K562 (cell line): ENCODE results near the gene OR10H5. TPM values are rescaled to one million over a fixed set of nuclear protein-coding genes. Genes with fewer than 3 reads are reported as not detected.
A peak's percentile ranks its signal among the peaks of the same experiment; 100 is the strongest.

ENCODE experiments used
- ATF1 ChIP-seq, 2 experiments: fragments of 450-650 bp in 1 of 2; IDR thresholded peaks; 2 replicates each; pipeline ENCODE4 v1.6.1; 2016; ENCODE audit warnings: missing compliant biosample characterization in 1 of 2, missing genetic modification characterization in 1 of 2
- CREB1 ChIP-seq, 2 experiments: sonication (generic) in 1 of 2; formaldehyde crosslinking in 1 of 2; IDR thresholded peaks; 2 replicates each; pipeline versions ENCODE4 v1.6.1 to v1.8.0; 2012 to 2022; ENCODE audit warnings: inconsistent platforms in 1 of 2, mild to moderate bottlenecking in 1 of 2, missing genetic modification reagents in 1 of 2, moderate library complexity in 1 of 2
- DNMT1 ChIP-seq: fragments of 450-650 bp; IDR thresholded peaks from 2 replicates; pipeline ENCODE4 v1.6.1; 2016; ENCODE audit warnings: antibody characterized with exemption, mild to moderate bottlenecking
- EP400 ChIP-seq: fragments of 450-650 bp; IDR thresholded peaks from 2 replicates; pipeline ENCODE4 v1.6.1; 2017; ENCODE audit warnings: antibody characterized with exemption, mild to moderate bottlenecking, moderate library complexity
- GATAD2B ChIP-seq: fragments of 450-650 bp; IDR thresholded peaks from 2 replicates; pipeline ENCODE4 v1.6.1; 2017; ENCODE audit warnings: mild to moderate bottlenecking, borderline replicate concordance
- HMGN3 ChIP-seq: IDR thresholded peaks from 2 replicates; pipeline ENCODE4 v1.6.1; 2011; ENCODE audit warnings: borderline replicate concordance, low read depth, mild to moderate bottlenecking, mixed read lengths, low read length; ENCODE audit not compliant: insufficient read length; ENCODE audit errors: extremely low read depth
- OTX1 ChIP-seq: fragments of 450-650 bp; formaldehyde crosslinking; IDR thresholded peaks from 2 replicates; pipeline ENCODE4 v1.4.0; 2022; ENCODE audit warnings: mild to moderate bottlenecking
- POLR2AphosphoS2 ChIP-seq: IDR thresholded peaks from 2 replicates; pipeline ENCODE4 v1.6.1; 2012; ENCODE audit warnings: low read length, improper control_type of control experiment
- TOE1 ChIP-seq, 2 experiments: fragments of 450-650 bp in 1 of 2; sonication (generic) in 1 of 2; formaldehyde crosslinking in 1 of 2; IDR thresholded peaks; 2 replicates each; pipeline versions ENCODE4 v1.7.1 to v1.8.0; 2016 to 2022; ENCODE audit warnings: borderline replicate concordance in 2 of 2, mild to moderate bottlenecking in 2 of 2, antibody characterized with exemption in 1 of 2, inconsistent platforms in 1 of 2, low read depth in 1 of 2, missing genetic modification reagents in 1 of 2, moderate library complexity in 1 of 2
- polyA plus RNA-seq, 8 experiments: library from polyadenylated mRNA; depleted of rRNA in 4 of 8; stranded (reverse) in 5 of 8; unstranded in 3 of 8; fragments of >200 nt; fragmentation: Nextera tagmentation in 2 of 8; fragmentation: Illumina TruSeq in 1 of 8; extraction: Ambion mirVana in 2 of 8; extraction: Trizol in 1 of 8; gene quantifications; 2 replicates each; pipeline versions ENCODE4 v1.2.1 to v1.2.3, GENCODE V29; 2011 to 2014; ENCODE audit warnings: inconsistent platforms in 1 of 8, missing spikeins in 1 of 8
- total RNA-seq, 7 experiments: library from RNA; depleted of rRNA in 6 of 7; stranded (reverse); fragments of >200 nt in 6 of 7; fragmentation: Illumina TruSeq in 2 of 7; extraction: Trizol in 2 of 7; gene quantifications; 2 replicates each; pipeline versions ENCODE4 v1.2.1 to v1.2.3, GENCODE V29; 2011 to 2021; ENCODE audit warnings: low replicate concordance in 1 of 7
- TF ChIP-seq, protein P1 (sequence below): sonication (generic); formaldehyde crosslinking; IDR thresholded peaks from 2 replicates; pipeline ENCODE4 v1.8.1; 2023; ENCODE audit warnings: mild to moderate bottlenecking, missing genetic modification reagents
- TF ChIP-seq, protein P2 (sequence below): fragments of 450-650 bp; IDR thresholded peaks from 2 replicates; pipeline ENCODE4 v1.7.1; 2018; ENCODE audit warnings: mild to moderate bottlenecking, low read depth; ENCODE audit not compliant: partially characterized antibody
- TF ChIP-seq, protein P3 (sequence below): fragments of 450-650 bp; IDR thresholded peaks from 2 replicates; pipeline ENCODE4 v1.6.1; 2014; ENCODE audit warnings: low read depth, mild to moderate bottlenecking, moderate library complexity, borderline replicate concordance
- TF ChIP-seq, protein P4 (sequence below): fragments of 250-450 bp; sonication (Bioruptor Pico); IDR thresholded peaks from 2 replicates; pipeline ENCODE4 v1.8.0; 2022; ENCODE audit warnings: inconsistent platforms
- TF ChIP-seq, protein P5 (sequence below): fragments of 450-650 bp; IDR thresholded peaks from 2 replicates; pipeline ENCODE4 v1.6.1; 2017; ENCODE audit warnings: antibody characterized with exemption

The OR10H5 gene
- total and polyA plus RNA-seq, 9 of the 15 experiments (the other 6 are each of a cell fraction or from before 2014, with no cell fraction given): not detected

DNA sequence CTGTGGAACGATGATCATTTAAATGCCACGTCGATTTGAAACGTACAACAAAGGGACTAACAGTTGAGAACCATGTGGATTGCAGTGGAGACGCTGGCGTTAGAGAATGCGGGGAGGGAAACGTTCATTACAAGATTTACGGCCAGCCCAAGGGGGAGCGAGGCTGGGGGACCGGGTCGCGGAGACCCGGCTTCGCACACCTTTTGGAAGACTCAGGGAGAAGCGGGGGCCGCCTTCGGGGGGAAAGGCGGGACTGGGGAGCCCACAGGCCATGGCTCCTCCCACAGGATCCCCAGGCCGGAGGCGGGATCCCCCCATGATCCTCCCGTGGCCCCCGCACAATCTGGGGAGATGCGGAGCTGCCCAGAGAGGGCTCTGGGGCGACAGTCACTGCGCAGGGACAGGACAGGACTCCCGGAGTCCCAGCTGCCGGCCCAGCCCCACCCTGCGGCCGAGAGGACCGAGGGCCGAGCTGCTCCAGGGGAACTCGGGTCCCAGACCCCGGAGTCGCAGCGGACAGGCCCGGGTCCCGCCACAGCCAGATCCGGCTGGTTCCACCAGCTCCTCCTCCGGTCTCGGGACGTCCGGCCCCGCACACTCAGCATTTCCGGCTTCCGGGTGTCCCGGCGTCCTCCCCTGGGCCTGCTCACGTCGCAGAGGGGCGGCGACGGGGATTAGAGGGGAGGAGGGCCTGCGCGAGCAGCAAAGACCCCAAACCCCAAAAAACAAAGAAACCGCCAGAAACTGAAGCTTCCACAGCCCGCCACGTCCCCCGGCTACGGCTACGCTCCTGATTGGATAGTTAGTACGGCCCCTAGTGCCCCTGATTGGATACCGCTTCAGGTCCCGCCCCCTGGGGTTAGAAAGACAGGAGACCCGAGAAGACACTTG is 49.1 kb downstream of the OR10H5 start (continued):
- TF ChIP-seq TOE1 (IDR thresholded peaks at IDR 0.05; ENCODE audit: borderline replicate concordance) (peak; percentile 73; the same call in 1 of the 2 replicates), TOE1 (CRISPR knock-in tag; IDR thresholded peaks at IDR 0.05; ENCODE audit: borderline replicate concordance, low read depth) (no peak), POLR2AphosphoS2 (peak; percentile 97), EP400 (peak; percentile 91; the same call in 1 of the 2 replicates), HMGN3 (peak; percentile 97), OTX1 (peak; percentile 90), DNMT1 (0 out of 2 replicates have a peak, but pooled peaks have one; percentile 27), GATAD2B (peak; percentile 56), CREB1 (IDR thresholded peaks at IDR 0.05) (peak; percentile 41), CREB1 (CRISPR knock-in tag; IDR thresholded peaks at IDR 0.05) (peak; percentile 65; the same call in 1 of the 2 replicates), ATF1 (CRISPR knock-in tag; IDR thresholded peaks at IDR 0.05) (no peak), ATF1 (tag; IDR thresholded peaks at IDR 0.05) (peak; percentile 86)
- TF ChIP-seq, protein P1, sequence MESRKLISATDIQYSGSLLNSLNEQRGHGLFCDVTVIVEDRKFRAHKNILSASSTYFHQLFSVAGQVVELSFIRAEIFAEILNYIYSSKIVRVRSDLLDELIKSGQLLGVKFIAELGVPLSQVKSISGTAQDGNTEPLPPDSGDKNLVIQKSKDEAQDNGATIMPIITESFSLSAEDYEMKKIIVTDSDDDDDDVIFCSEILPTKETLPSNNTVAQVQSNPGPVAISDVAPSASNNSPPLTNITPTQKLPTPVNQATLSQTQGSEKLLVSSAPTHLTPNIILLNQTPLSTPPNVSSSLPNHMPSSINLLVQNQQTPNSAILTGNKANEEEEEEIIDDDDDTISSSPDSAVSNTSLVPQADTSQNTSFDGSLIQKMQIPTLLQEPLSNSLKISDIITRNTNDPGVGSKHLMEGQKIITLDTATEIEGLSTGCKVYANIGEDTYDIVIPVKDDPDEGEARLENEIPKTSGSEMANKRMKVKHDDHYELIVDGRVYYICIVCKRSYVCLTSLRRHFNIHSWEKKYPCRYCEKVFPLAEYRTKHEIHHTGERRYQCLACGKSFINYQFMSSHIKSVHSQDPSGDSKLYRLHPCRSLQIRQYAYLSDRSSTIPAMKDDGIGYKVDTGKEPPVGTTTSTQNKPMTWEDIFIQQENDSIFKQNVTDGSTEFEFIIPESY (CRISPR knock-in tag): no peak
- TF ChIP-seq, protein P2, sequence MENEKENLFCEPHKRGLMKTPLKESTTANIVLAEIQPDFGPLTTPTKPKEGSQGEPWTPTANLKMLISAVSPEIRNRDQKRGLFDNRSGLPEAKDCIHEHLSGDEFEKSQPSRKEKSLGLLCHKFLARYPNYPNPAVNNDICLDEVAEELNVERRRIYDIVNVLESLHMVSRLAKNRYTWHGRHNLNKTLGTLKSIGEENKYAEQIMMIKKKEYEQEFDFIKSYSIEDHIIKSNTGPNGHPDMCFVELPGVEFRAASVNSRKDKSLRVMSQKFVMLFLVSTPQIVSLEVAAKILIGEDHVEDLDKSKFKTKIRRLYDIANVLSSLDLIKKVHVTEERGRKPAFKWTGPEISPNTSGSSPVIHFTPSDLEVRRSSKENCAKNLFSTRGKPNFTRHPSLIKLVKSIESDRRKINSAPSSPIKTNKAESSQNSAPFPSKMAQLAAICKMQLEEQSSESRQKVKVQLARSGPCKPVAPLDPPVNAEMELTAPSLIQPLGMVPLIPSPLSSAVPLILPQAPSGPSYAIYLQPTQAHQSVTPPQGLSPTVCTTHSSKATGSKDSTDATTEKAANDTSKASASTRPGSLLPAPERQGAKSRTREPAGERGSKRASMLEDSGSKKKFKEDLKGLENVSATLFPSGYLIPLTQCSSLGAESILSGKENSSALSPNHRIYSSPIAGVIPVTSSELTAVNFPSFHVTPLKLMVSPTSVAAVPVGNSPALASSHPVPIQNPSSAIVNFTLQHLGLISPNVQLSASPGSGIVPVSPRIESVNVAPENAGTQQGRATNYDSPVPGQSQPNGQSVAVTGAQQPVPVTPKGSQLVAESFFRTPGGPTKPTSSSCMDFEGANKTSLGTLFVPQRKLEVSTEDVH: peak; percentile 89
- TF ChIP-seq, protein P3, sequence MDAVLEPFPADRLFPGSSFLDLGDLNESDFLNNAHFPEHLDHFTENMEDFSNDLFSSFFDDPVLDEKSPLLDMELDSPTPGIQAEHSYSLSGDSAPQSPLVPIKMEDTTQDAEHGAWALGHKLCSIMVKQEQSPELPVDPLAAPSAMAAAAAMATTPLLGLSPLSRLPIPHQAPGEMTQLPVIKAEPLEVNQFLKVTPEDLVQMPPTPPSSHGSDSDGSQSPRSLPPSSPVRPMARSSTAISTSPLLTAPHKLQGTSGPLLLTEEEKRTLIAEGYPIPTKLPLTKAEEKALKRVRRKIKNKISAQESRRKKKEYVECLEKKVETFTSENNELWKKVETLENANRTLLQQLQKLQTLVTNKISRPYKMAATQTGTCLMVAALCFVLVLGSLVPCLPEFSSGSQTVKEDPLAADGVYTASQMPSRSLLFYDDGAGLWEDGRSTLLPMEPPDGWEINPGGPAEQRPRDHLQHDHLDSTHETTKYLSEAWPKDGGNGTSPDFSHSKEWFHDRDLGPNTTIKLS: peak; percentile 97
- TF ChIP-seq, protein P4, sequence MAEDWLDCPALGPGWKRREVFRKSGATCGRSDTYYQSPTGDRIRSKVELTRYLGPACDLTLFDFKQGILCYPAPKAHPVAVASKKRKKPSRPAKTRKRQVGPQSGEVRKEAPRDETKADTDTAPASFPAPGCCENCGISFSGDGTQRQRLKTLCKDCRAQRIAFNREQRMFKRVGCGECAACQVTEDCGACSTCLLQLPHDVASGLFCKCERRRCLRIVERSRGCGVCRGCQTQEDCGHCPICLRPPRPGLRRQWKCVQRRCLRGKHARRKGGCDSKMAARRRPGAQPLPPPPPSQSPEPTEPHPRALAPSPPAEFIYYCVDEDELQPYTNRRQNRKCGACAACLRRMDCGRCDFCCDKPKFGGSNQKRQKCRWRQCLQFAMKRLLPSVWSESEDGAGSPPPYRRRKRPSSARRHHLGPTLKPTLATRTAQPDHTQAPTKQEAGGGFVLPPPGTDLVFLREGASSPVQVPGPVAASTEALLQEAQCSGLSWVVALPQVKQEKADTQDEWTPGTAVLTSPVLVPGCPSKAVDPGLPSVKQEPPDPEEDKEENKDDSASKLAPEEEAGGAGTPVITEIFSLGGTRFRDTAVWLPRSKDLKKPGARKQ (CRISPR knock-in tag): no peak
- TF ChIP-seq, protein P5, sequence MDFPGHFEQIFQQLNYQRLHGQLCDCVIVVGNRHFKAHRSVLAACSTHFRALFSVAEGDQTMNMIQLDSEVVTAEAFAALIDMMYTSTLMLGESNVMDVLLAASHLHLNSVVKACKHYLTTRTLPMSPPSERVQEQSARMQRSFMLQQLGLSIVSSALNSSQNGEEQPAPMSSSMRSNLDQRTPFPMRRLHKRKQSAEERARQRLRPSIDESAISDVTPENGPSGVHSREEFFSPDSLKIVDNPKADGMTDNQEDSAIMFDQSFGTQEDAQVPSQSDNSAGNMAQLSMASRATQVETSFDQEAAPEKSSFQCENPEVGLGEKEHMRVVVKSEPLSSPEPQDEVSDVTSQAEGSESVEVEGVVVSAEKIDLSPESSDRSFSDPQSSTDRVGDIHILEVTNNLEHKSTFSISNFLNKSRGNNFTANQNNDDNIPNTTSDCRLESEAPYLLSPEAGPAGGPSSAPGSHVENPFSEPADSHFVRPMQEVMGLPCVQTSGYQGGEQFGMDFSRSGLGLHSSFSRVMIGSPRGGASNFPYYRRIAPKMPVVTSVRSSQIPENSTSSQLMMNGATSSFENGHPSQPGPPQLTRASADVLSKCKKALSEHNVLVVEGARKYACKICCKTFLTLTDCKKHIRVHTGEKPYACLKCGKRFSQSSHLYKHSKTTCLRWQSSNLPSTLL: no peak
